IMR-90 (cell line): ENCODE data around the gene NIPBL. TPM values are rescaled to one million over a fixed set of nuclear protein-coding genes. Genes with fewer than 3 reads are reported as not detected.

Experiments used
- ATAC-seq: fragments of 200-7000 bp; cut with Tn5 transposase; 2 replicates; pipeline ENCODE4 v1.9.1; 2020; ENCODE audit warnings: low read depth, mild to moderate bottlenecking, moderate library complexity
- BruUV-seq: library from RNA; stranded (reverse); fragments of 400-500 nt; replicated peaks from 2 replicates; lab custom pipeline; 2021; lab: Mats Ljungman, UMichigan
- CTCF ChIA-PET: fragments of 300-600 bp; formaldehyde crosslinking; extraction: SDS; loops from one replicate; lab custom pipeline; 2021; ENCODE audit warnings: antibody characterized with exemption; lab: Yijun Ruan, JAX
- POLR2A ChIA-PET: fragments of 300-600 bp; sonication (Branson Sonifier 250); formaldehyde crosslinking; loops from one replicate; lab custom pipeline; 2022; ENCODE audit warnings: antibody characterized with exemption; ENCODE audit not compliant: unreplicated experiment; lab: Charles Lee
- DNase-seq: peaks from one replicate; pipeline ENCODE4 v3.0.0; 2013
- H2AFZ ChIP-seq: replicated peaks from 2 replicates; pipeline ENCODE3; 2013; ENCODE audit warnings: low read length, mild to moderate bottlenecking; ENCODE audit not compliant: poor library complexity
- H2AK5ac ChIP-seq: 2 replicates; pipeline ENCODE4 v1.6.1; 2013; ENCODE audit warnings: low read depth, low read length, inconsistent platforms
- H2AK9ac ChIP-seq: replicated peaks from 2 replicates; pipeline ENCODE3; 2013; ENCODE audit warnings: mild to moderate bottlenecking, low read depth, low read length, moderate library complexity; ENCODE audit not compliant: poor library complexity
- H2BK120ac ChIP-seq: 2 replicates; pipeline ENCODE4 v1.6.1; 2013; ENCODE audit warnings: low read depth, low read length, inconsistent platforms
- H2BK15ac ChIP-seq: 3 replicates; pipeline ENCODE4 v1.6.1; 2013; ENCODE audit warnings: low read depth, low read length, inconsistent platforms
- H2BK20ac ChIP-seq: 2 replicates; pipeline ENCODE4 v1.6.1; 2013; ENCODE audit warnings: low read depth, mild to moderate bottlenecking, inconsistent platforms, low read length, moderate library complexity
- H2BK5ac ChIP-seq: 2 replicates; pipeline ENCODE4 v1.6.1; 2013; ENCODE audit warnings: mild to moderate bottlenecking, low read depth, low read length, inconsistent platforms; ENCODE audit not compliant: poor library complexity, severe bottlenecking
- H3K14ac ChIP-seq: replicated peaks from 2 replicates; pipeline ENCODE4 v1.6.1; 2013; ENCODE audit warnings: low read depth, low read length, inconsistent platforms
- H3K18ac ChIP-seq: 2 replicates; pipeline ENCODE4 v1.6.1; 2013; ENCODE audit warnings: low read depth, low read length, control low read depth
- H3K23ac ChIP-seq: 2 replicates; pipeline ENCODE4 v1.6.1; 2013; ENCODE audit warnings: low read depth, low read length, inconsistent platforms
- H3K27ac ChIP-seq: 2 replicates; pipeline ENCODE4 v1.5.1; 2013; ENCODE audit warnings: mild to moderate bottlenecking, control low read depth, low read length; ENCODE audit not compliant: insufficient read depth
- H3K27me3 ChIP-seq: 2 replicates; pipeline ENCODE4 v1.6.1; 2013; ENCODE audit warnings: low read length; ENCODE audit not compliant: control insufficient read depth, insufficient read depth
- H3K36me3 ChIP-seq: 2 replicates; pipeline ENCODE4 v1.6.1; 2013; ENCODE audit warnings: low read length, mixed read lengths; ENCODE audit not compliant: control insufficient read depth, insufficient read depth
- H3K4ac ChIP-seq: 2 replicates; pipeline ENCODE4 v1.6.1; 2013; ENCODE audit warnings: low read depth, low read length, inconsistent platforms
- H3K4me1 ChIP-seq: 2 replicates; pipeline ENCODE4 v1.6.1; 2013; ENCODE audit warnings: low read length, mixed read lengths; ENCODE audit not compliant: control insufficient read depth, insufficient read depth
- H3K4me2 ChIP-seq: 2 replicates; pipeline ENCODE4 v1.6.1; 2013; ENCODE audit warnings: low read depth, mild to moderate bottlenecking, control low read depth, low read length, moderate library complexity
- H3K4me3 ChIP-seq: 2 replicates; pipeline ENCODE4 v1.5.1; 2013; ENCODE audit warnings: low read depth, mild to moderate bottlenecking, control low read depth, low read length, moderate library complexity; ENCODE audit not compliant: insufficient read depth
- H3K56ac ChIP-seq: 2 replicates; pipeline ENCODE4 v1.6.1; 2013; ENCODE audit warnings: low read length, inconsistent platforms; ENCODE audit not compliant: insufficient read depth; ENCODE audit errors: extremely low read depth
- H3K79me1 ChIP-seq, 2 experiments: 2 replicates each; pipeline ENCODE4 v1.6.1; 2013; ENCODE audit warnings: low read length in 2 of 2, inconsistent platforms in 1 of 2, low read depth in 1 of 2
- H3K9ac ChIP-seq: 2 replicates; pipeline ENCODE4 v1.6.1; 2013; ENCODE audit warnings: low read depth, low read length, control low read depth
- H3K9me1 ChIP-seq: 2 replicates; pipeline ENCODE4 v1.6.1; 2013; ENCODE audit warnings: low read length, inconsistent platforms; ENCODE audit not compliant: insufficient read depth
- H3K9me3 ChIP-seq: 2 replicates; pipeline ENCODE4 v1.6.1; 2013; ENCODE audit warnings: low read length; ENCODE audit not compliant: control insufficient read depth, insufficient read depth
- H4K20me1 ChIP-seq: 2 replicates; pipeline ENCODE4 v1.6.1; 2013; ENCODE audit warnings: low read length, inconsistent platforms; ENCODE audit not compliant: insufficient read depth
- H4K5ac ChIP-seq: 2 replicates; pipeline ENCODE4 v1.6.1; 2013; ENCODE audit warnings: mild to moderate bottlenecking, low read depth, low read length, control low read depth
- H4K8ac ChIP-seq, 2 experiments: 2 replicates each; pipeline ENCODE4 v1.6.1; 2013; ENCODE audit warnings: low read depth in 2 of 2, low read length in 2 of 2, control low read depth in 1 of 2, inconsistent platforms in 1 of 2
- H4K91ac ChIP-seq: 2 replicates; pipeline ENCODE4 v1.6.1; 2013; ENCODE audit warnings: low read depth, low read length, inconsistent platforms; ENCODE audit not compliant: insufficient read depth
- MAZ ChIP-seq: IDR thresholded peaks from 2 replicates; pipeline ENCODE4 v1.6.1; 2012; ENCODE audit warnings: low read depth, mild to moderate bottlenecking, low read length, improper control_type of control experiment, moderate library complexity, borderline replicate concordance
- MXI1 ChIP-seq: IDR thresholded peaks from 2 replicates; pipeline ENCODE4 v1.6.1; 2012; ENCODE audit warnings: low read depth, mild to moderate bottlenecking, low read length, moderate library complexity, borderline replicate concordance
- POLR2A ChIP-seq: IDR thresholded peaks from 2 replicates; pipeline ENCODE4 v1.6.1; 2012; ENCODE audit warnings: mild to moderate bottlenecking, low read depth, low read length
- WGBS, 2 experiments: methylation state at CpG; one replicate each; pipeline versions ENCODE4 v1.1.5 to v1.1.7; 2013; ENCODE audit warnings: missing lambda C conversion rate in 2 of 2; ENCODE audit not compliant: insufficient read length in 1 of 2; ENCODE audit errors: extremely low coverage in 2 of 2; 5-methylcytosine and 5-hydroxymethylcytosine counted together
- dilution Hi-C: fragments of 300-500 bp; cut with HindIII; formaldehyde crosslinking; loops from one replicate; pipeline ENCODE4 v1.14.3; 2018; ENCODE audit warnings: low sequenced_read_pairs; ENCODE audit not compliant: unreplicated experiment
- in situ Hi-C: fragments of 300-500 bp; cut with MboI; formaldehyde crosslinking; loops from 3 replicates; pipeline ENCODE4 v1.14.3; 2019; ENCODE audit warnings: low sequenced_read_pairs, inconsistent platforms, mixed read lengths
- intact Hi-C: fragments of 100-400 bp; cut with micrococcal nuclease; formaldehyde crosslinking; loops from 2 replicates; pipeline ENCODE4 v1.10.0; 2022
- polyA plus RNA-seq, 3 experiments: library from polyadenylated mRNA; depleted of rRNA; stranded (reverse); fragments of >200 nt; gene quantifications; 2 replicates each; pipeline ENCODE4 v1.2.3, GENCODE V29; 2012; ENCODE audit warnings: low replicate concordance in 1 of 3
- total RNA-seq: library from RNA; depleted of rRNA; stranded (reverse); fragments of >200 nt; gene quantifications from 2 replicates; pipeline ENCODE4 v1.2.3, GENCODE V29; 2012
- TF ChIP-seq, protein P1 (sequence below): conservative IDR thresholded peaks from 2 replicates; pipeline ENCODE4 v1.5.1; 2012; ENCODE audit warnings: mild to moderate bottlenecking, low read depth, low read length, improper control_type of control experiment

Gene NIPBL
- total and polyA plus RNA-seq, 2 of the 4 experiments (the other 2 are of a cell fraction), result 8.4 to 46.4 TPM

DNA sequence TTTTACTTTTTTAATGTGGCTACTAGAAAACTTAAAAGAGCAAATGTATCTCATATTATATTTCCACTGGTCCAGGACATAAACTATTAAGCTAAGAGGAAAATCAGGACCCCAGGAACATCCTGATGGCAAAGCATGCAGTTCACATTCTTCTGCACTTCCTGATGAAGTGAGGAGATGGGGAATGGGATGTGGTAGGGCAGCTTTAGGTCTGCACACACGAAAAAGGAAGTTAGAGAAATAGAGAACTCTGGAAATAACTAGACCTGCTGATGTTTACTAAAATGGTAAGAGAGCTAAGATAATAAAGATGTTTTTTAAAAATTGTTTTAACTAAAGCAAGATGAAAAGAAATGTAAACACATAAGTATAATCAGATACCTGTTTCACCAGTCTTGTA lies 39.7 kb upstream of the NIPBL start:
- no peak for ATAC-seq

More for the DNA sequence above, 39.7 kb upstream of the NIPBL start:
- ChIA-PET CTCF (no interaction called here), POLR2A (no interaction called here)
- Histone ChIP-seq H3K27ac (no peak overlapping the region), H3K23ac (no peak overlapping the region), H4K20me1 (no peaks in the 10 kb centered on the region), H3K4me1 (no peaks in the 10 kb centered on the region), H4K8ac (no peak overlapping the region), H3K9me3 (no peaks in the 10 kb centered on the region), H4K5ac (no peak overlapping the region), H4K91ac (no peak overlapping the region), H2BK120ac (no peak overlapping the region), H3K4ac (no peak overlapping the region), H3K9me1 (no peaks in the 10 kb centered on the region), H3K36me3 (no peaks in the 10 kb centered on the region), H2AFZ (no peak overlapping the region), H2BK20ac (no peak overlapping the region), H3K4me2 (no peak overlapping the region), H3K14ac (no peak overlapping the region), H2AK5ac (no peak overlapping the region), H3K27me3 (peaks cover 9% of the 10 kb centered on the region), H3K79me1 (no peaks in the 10 kb centered on the region), H2BK15ac (no peak overlapping the region), H2AK9ac (no peak overlapping the region), H3K9ac (no peak overlapping the region), H2BK5ac (no peak overlapping the region), H3K56ac (no peak overlapping the region), H3K4me3 (no peak overlapping the region), H3K18ac (no peak overlapping the region)
- dilution Hi-C loops, result no loop called here
- in situ Hi-C loops, result no loop called here
- no peak for DNase-seq
- BruUV-seq, result no TSS peak
- no CpG with 5 or more reads among the region's 1 CpG for WGBS, 2 experiments
- TF ChIP-seq POLR2A, result no peak
- TF ChIP-seq MAZ, result no peak
- TF ChIP-seq, protein P1, sequence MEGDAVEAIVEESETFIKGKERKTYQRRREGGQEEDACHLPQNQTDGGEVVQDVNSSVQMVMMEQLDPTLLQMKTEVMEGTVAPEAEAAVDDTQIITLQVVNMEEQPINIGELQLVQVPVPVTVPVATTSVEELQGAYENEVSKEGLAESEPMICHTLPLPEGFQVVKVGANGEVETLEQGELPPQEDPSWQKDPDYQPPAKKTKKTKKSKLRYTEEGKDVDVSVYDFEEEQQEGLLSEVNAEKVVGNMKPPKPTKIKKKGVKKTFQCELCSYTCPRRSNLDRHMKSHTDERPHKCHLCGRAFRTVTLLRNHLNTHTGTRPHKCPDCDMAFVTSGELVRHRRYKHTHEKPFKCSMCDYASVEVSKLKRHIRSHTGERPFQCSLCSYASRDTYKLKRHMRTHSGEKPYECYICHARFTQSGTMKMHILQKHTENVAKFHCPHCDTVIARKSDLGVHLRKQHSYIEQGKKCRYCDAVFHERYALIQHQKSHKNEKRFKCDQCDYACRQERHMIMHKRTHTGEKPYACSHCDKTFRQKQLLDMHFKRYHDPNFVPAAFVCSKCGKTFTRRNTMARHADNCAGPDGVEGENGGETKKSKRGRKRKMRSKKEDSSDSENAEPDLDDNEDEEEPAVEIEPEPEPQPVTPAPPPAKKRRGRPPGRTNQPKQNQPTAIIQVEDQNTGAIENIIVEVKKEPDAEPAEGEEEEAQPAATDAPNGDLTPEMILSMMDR, result no peak
- TF ChIP-seq MXI1, result no peak
- intact Hi-C loops, result no loop called here
